ENCODE measurements around the gene CD52.

Gene CD52

DNA sequence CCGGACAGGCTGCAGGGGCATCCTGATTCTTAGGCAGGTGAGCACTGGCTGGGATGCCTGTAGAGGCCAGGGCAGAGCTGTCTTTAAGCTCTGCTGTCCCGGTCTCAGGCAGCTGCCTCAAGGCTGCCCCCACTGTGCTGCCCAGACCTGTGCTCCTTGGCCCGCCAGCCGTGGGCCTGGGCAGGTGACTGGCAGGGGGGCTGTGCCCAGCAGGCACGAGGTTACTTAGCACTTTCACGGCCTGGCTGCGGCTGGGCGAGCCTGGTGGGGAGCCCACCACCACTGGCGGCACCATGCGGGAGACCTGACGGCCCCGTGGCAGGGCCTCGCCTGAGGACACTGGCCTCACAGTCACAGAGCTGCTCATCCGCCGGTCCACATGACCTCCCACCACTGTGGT is 28.0 kb downstream of the CD52 start:
- no peak for TF ChIP-seq ZNF274 (IDR thresholded peaks at IDR 0.05; ENCODE audit: low read depth, low read length)
- no peak overlapping the region for H3K4me3 ChIP-seq (ENCODE audit: low read length)

- TF ChIP-seq ZNF274 (IDR thresholded peaks at IDR 0.05; ENCODE audit: low read depth, low read length): no peak
- no peak overlapping the region for H3K4me3 ChIP-seq (ENCODE audit: low read length)
These were observed 28.7 kb downstream of the CD52 start for GRCh38 chr1:26346274-26347033.

DNA sequence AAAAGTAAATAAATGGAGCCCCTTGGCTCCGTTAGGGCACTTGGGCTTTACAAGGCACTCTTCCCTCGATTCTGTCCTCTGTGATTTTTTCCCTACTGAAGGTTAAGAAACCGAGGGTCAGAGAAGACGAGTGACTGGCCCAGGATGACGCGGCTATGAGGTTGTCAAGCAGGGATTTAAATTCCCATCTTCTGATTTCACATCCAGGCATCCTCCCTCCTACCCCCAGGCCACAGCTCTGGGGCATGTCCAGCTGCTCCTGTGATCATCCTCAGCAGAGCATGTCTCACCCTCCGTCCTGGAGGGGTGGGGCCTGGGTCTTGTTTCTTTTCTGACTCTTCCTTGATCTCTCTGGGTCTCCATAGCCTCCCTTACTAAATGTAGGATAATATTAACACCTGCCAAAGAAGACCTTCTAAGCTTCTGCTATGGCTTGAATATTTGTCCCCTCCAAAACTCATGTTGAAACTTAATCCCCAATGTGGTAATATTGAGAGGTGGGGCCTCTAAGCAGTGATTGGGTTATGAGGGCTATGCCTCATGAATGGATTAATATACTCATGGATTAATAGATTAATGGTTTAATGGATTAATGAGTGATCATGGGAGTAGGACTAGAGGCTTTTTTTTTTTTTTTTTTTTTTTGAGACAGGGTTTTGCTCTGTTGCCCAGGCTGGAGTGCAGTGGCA is 31.6 kb downstream of the CD52 start:
- no peak overlapping the region for H3K4me3 ChIP-seq (ENCODE audit: low read length)
- TF ChIP-seq ZNF274 (IDR thresholded peaks at IDR 0.05; ENCODE audit: low read depth, low read length): no peak

DNA sequence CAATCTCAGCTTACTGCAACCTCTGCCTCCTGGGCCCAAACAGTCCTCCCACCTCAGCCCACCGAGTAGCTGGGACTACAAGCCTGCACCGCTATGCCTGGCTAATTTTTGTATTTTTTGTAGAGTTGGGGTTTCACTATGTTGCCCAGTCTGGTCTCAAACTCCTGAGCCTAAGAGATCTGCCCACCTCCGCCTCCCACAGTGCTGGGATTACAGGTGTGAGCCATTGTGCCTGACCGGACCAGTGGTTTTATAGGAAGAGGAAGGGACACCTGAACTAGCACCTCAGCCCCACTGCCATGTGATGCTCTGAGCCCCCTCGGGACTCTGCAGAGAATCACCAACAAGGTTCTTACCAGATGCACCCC is 32.1 kb downstream of the CD52 start:
- no peak overlapping the region for H3K4me3 ChIP-seq (ENCODE audit: low read length)
- TF ChIP-seq ZNF274 (IDR thresholded peaks at IDR 0.05; ENCODE audit: low read depth, low read length): no peak

GRCh38 chr1:26350343-26350700 is 32.6 kb downstream of the CD52 start:
- no peak for TF ChIP-seq ZNF274 (IDR thresholded peaks at IDR 0.05; ENCODE audit: low read depth, low read length)
- H3K4me3 ChIP-seq (ENCODE audit: low read length): no peak overlapping the region

GRCh38 chr1:26350701-26351589 is 33.2 kb downstream of the CD52 start:
- no peak for TF ChIP-seq ZNF274 (IDR thresholded peaks at IDR 0.05; ENCODE audit: low read depth, low read length)
- no peak overlapping the region for H3K4me3 ChIP-seq (ENCODE audit: low read length)

GRCh38 chr1:26351590-26352337 is 34.0 kb downstream of the CD52 start:
- no peak for TF ChIP-seq ZNF274 (IDR thresholded peaks at IDR 0.05; ENCODE audit: low read depth, low read length)
- no peak overlapping the region for H3K4me3 ChIP-seq (ENCODE audit: low read length)

GRCh38 chr1:26352338-26352679 is 34.6 kb downstream of the CD52 start:
- no peak for TF ChIP-seq ZNF274 (IDR thresholded peaks at IDR 0.05; ENCODE audit: low read depth, low read length)
- H3K4me3 ChIP-seq (ENCODE audit: low read length): no peak overlapping the region

GRCh38 chr1:26353210-26353859 is 35.6 kb downstream of the CD52 start:
- no peak for TF ChIP-seq ZNF274 (IDR thresholded peaks at IDR 0.05; ENCODE audit: low read depth, low read length)
- no peak overlapping the region for H3K4me3 ChIP-seq (ENCODE audit: low read length)

DNA sequence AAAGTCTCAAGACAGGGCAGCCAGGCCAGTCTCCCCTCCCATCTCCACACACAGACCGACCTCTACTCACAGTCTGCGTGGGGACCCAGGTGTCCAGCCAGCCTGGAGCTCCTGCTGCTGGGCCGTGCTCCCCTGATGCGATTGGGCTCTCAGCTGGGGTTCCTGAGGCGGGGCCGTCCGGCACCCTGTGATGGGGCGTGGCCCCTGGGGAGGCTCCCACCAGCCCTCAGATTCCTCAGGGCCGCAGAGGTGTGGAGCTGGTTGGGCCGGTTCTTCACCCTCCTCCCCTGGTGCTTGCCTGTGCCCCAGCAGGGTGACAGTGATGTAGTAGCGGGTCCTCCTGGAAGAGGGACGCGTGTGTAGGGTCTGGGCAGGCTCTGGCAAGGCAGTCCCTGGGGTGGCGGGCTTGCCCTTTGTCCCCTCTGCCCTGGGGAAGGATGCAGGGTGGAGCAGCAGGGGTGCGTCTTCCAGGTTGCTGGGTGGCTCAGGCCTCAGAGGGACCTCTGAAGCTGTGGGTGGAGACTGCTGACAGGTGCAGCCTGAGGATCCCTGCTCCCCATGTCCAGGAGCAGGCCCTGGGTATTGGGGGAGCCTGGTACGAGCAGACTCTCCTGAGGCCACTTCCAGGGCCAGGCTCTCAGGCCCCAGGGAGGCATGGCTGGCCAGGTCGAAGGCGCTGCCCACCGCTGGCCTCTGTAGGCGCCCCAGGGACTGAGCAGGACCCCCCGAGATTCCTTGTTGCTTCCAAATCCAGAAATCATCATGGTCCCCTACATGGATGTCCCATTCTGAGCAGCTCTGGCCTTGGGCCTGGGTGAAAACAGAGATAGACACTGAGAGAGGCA is 36.4 kb downstream of the CD52 start, which contains the start of gene CRYBG2:
Gene CRYBG2 (minus strand): TSS at position 155 of the 845 bp plus-strand sequence. CDS start 7,473 bp downstream, outside the sequence.
- no peak for TF ChIP-seq ZNF274 (IDR thresholded peaks at IDR 0.05; ENCODE audit: low read depth, low read length)
- no peak within 1 kb of the TSS for H3K4me3 ChIP-seq (ENCODE audit: low read length)

DNA sequence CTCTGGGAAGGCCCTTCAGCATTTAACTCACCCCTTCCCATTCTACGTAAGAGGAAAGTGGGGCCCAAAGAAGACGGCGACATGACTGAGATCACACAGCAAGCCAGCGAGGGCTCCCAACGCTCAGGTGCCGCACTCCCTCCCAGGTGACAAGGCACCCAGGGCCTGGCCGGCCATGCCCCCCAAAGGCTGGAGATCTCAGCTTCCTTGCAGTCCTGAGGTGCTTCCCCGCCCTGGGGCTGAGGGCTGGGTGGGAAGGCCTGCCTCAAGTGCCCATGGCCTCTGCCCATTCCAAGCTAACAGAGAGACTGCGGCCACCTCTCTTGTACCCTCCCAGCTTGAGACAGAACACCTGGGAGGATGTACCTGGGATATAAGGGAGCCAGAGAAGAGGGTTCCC is 37.2 kb downstream of the CD52 start:
- TF ChIP-seq ZNF274 (IDR thresholded peaks at IDR 0.05; ENCODE audit: low read depth, low read length): no peak
- H3K4me3 ChIP-seq (ENCODE audit: low read length): no peak overlapping the region

DNA sequence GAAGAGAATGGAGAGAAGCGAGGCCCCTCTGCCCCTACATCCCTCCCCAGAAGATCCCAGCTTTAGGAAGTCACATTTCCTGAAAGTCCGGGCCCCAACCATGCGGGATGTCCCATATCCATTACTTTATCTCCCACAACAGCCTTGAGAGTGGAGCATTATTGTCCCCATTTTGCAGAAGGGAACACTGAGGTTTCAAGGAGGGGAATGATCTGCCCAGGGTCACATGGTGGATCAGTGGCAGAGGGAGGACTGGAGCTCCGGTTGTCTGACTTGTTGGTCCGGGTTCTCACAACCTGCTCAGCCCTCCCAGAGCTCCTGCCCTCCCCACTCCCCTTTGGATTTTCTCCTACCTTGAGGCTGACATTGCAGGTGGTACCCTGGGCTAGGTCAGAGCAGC is 38.3 kb downstream of the CD52 start:
- TF ChIP-seq ZNF274 (IDR thresholded peaks at IDR 0.05; ENCODE audit: low read depth, low read length): no peak

More for the DNA sequence above, 38.3 kb downstream of the CD52 start:
- no peak overlapping the region for H3K4me3 ChIP-seq (ENCODE audit: low read length)
